Upper lobe of left lung (tissue), 6 donors: ENCODE measurements around the gene ANKRD61. TPM values are rescaled to one million over a fixed set of nuclear protein-coding genes. Genes with fewer than 3 reads are reported as not detected.

Experiments
- ATAC-seq, 2 donors: fragments of 200-7000 bp; cut with Tn5 transposase; one replicate each; pipeline ENCODE4 v1.9.1; 2022; ENCODE audit warnings: mild to moderate bottlenecking in 2 of 2, moderate library complexity in 2 of 2; ENCODE audit not compliant: low FRiP score in 2 of 2
- DNase-seq, 2 donors: peaks; one replicate each; pipeline ENCODE4 v3.0.0-alpha.2; 2019 to 2020
- H3K27ac ChIP-seq, 4 donors: fragments of 200-600 bp; sonication (generic); one replicate each; pipeline ENCODE4 v1.5.1; 2016 to 2019
- H3K27me3 ChIP-seq, 4 donors: fragments of 200-600 bp; sonication (generic); one replicate each; pipeline ENCODE4 v1.5.1; 2017 to 2019
- H3K36me3 ChIP-seq, 4 donors: fragments of 200-600 bp; sonication (generic); one replicate each; pipeline ENCODE4 v1.5.1; 2016 to 2019
- H3K4me1 ChIP-seq, 4 donors: fragments of 200-600 bp; sonication (generic); one replicate each; pipeline ENCODE4 v1.5.1; 2018 to 2019
- H3K4me3 ChIP-seq, 4 donors: fragments of 200-600 bp; sonication (generic); one replicate each; pipeline ENCODE4 v1.5.1; 2017 to 2019; ENCODE audit warnings: mild to moderate bottlenecking in 2 of 4, moderate library complexity in 1 of 4
- H3K9me3 ChIP-seq, 4 donors: fragments of 200-600 bp; sonication (generic); one replicate each; pipeline ENCODE4 v1.5.1; 2018 to 2019
- EP300 ChIP-seq, 4 donors: sonication (generic); formaldehyde crosslinking; IDR thresholded peaks; one replicate each; pipeline ENCODE4 v1.5.1; 2017; ENCODE audit warnings: antibody characterized with exemption in 4 of 4, control low read depth in 2 of 4
- POLR2A ChIP-seq, 4 donors: fragments of 450-650 bp; IDR thresholded peaks; one replicate each; pipeline ENCODE4 v1.5.1; 2016 to 2017; ENCODE audit warnings: antibody characterized with exemption in 4 of 4, mild to moderate bottlenecking in 2 of 4
- POLR2AphosphoS5 ChIP-seq, 2 donors: sonication (generic); formaldehyde crosslinking; IDR thresholded peaks; one replicate each; pipeline ENCODE4 v1.5.1; 2017; ENCODE audit warnings: antibody characterized with exemption in 2 of 2
- WGBS, 2 donors: methylation state at CpG; one replicate each; pipeline ENCODE4 v1.1.5; 2017 to 2018; 5-methylcytosine and 5-hydroxymethylcytosine counted together
- total RNA-seq, 6 donors: library from RNA; depleted of rRNA in 4 of 6; stranded (reverse); fragments of >200 nt in 4 of 6; gene quantifications; one replicate each; pipeline versions ENCODE4 v1.1.0 to v1.2.1, GENCODE V29; 2016 to 2021
- TF ChIP-seq, protein P1 (sequence below), 6 experiments: fragments of 450-650 bp in 4 of 6; fragments of 200-600 bp in 2 of 6; sonication (generic) in 2 of 6; IDR thresholded peaks; one replicate each; pipeline ENCODE4 v1.5.1; 2016 to 2019; ENCODE audit warnings: antibody characterized with exemption in 6 of 6
- donor health status: DM: no; HTN: no; CAD: no; lungs with moderate emphysema.
- donor health status: DM: no; HTN: yes; CAD: no; lungs with severe emphysema.

Gene ANKRD61
- total RNA-seq, 6 donors from 2014 or later, result 0.46 TPM; not detected in 5

DNA sequence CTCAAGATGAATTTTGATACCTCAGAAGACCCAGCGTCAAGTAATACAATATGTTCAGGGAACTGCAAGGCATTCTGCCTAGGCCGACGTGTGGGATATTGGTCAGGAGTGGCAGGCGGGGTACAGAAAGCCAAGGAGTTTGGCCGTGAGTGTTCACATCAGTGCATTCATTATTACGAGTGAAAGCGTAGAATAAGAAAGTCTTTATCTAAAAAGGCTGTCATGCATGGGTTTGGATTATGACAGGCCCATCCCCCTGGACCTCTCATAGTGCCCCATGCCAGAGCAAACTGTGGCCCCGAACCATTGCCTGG lies 14.6 kb upstream of the ANKRD61 start:
- peaks cover 18 to 65% (median 52%) of the 10 kb centered on the region in 4 donors for H3K36me3 ChIP-seq

DNA sequence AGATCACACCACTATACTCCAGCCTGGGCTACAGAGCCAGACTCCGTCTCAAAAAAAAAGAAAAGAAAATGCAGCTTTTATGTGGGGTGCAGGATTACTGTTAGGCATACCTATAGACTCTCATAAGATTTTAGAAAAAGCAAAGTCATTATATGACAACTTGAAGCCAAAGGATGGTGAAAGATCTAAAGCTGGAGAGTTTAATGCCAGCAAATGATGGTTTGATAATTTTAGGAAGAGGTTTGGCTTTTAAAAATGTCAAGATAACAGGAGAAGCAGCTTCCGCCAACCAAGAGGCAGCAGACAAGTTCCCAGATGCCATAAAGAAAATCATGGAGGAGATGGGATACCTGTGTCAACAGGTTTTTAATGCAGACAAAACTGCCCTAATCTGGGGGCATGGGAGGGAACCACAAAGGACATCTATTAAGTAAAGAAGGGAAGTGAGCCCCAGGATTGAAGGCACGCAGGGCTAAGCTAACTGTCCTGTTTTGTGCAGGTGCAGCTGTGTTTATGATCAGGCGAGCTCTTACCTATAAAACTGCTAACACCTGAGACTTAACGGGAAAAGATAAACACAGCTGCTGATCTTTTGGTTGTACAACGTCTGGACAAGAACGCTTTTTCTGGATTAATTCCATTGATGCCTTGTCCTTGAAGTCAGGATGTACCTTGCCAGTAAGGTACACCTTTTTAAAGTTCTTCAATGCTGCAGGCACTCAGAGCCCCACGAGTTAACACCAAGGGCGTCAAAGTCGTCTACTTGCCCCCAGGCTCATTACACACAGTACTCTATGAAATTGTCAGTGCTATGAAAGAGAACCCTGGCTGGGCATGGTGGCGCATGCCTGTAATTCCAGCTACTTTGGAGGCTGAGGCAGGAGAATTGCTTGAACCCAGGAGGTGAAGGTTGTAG lies 10.5 kb upstream of the ANKRD61 start:
- no peaks in the 10 kb centered on the region for H3K9me3 ChIP-seq
- peaks cover under 1 to 7% (median 4%) of the 10 kb centered on the region in 4 donors for H3K4me1 ChIP-seq
- ATAC-seq (no peak), DNase-seq (no peak)
- no peak overlapping the region for H3K27ac ChIP-seq
- TF ChIP-seq, protein P1, sequence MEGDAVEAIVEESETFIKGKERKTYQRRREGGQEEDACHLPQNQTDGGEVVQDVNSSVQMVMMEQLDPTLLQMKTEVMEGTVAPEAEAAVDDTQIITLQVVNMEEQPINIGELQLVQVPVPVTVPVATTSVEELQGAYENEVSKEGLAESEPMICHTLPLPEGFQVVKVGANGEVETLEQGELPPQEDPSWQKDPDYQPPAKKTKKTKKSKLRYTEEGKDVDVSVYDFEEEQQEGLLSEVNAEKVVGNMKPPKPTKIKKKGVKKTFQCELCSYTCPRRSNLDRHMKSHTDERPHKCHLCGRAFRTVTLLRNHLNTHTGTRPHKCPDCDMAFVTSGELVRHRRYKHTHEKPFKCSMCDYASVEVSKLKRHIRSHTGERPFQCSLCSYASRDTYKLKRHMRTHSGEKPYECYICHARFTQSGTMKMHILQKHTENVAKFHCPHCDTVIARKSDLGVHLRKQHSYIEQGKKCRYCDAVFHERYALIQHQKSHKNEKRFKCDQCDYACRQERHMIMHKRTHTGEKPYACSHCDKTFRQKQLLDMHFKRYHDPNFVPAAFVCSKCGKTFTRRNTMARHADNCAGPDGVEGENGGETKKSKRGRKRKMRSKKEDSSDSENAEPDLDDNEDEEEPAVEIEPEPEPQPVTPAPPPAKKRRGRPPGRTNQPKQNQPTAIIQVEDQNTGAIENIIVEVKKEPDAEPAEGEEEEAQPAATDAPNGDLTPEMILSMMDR (IDR thresholded peaks at IDR 0.05), result no peak
- no peak for TF ChIP-seq POLR2A (IDR thresholded peaks at IDR 0.05)
- TF ChIP-seq POLR2AphosphoS5 (IDR thresholded peaks at IDR 0.05), result no peak
- no peak for TF ChIP-seq EP300 (IDR thresholded peaks at IDR 0.05)
- H3K36me3 ChIP-seq, result peaks cover 43 to 100% (median 85%) of the 10 kb centered on the region in 4 donors
- H3K4me3 ChIP-seq, result no peak overlapping the region
- no peaks in the 10 kb centered on the region for H3K27me3 ChIP-seq
- 85 to 90% methylated on average over 11 of the region's 11 CpGs for WGBS, 2 donors

More for the DNA sequence above, 14.6 kb upstream of the ANKRD61 start:
- DNase-seq (no peak), ATAC-seq (no peak)
- WGBS, 2 donors, result 93 to 94% methylated on average over 8 of the region's 8 CpGs
- TF ChIP-seq POLR2A (IDR thresholded peaks at IDR 0.05) (no peak), POLR2AphosphoS5 (IDR thresholded peaks at IDR 0.05) (no peak), EP300 (IDR thresholded peaks at IDR 0.05) (no peak)
- TF ChIP-seq, protein P1 (IDR thresholded peaks at IDR 0.05), result no peak
- H3K4me3 ChIP-seq, result no peak overlapping the region
- H3K27me3 ChIP-seq, result no peaks in the 10 kb centered on the region
- H3K27ac ChIP-seq, result peak overlapping the region in 1 of 4 donors; percentile 3
- peaks cover 5 to 20% (median 18%) of the 10 kb centered on the region in 4 donors for H3K4me1 ChIP-seq
- H3K9me3 ChIP-seq, result no peaks in the 10 kb centered on the region

DNA sequence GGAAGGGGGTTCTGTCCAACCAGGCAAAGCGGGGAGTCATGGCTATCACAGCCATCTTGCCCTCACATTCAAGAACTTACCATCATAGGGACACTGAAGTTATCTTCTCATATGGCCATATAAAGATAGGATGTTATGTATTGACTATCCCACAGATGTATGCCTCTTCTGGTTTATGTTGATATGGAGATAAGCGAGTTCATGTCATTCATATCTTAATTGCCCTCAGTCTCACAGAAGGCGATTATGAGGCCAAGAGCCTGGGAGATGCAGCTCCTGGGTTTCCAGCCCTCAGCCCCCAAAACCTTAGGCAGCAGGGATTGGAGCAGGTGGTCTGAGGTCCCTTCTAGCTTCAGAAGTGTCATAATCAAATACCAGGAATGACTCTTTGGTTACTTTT lies 8.5 kb upstream of the ANKRD61 start:
- WGBS, 2 donors, result 93 to 100% methylated on average over 3 of the region's 3 CpGs
- DNase-seq (no peak), ATAC-seq (no peak)
- peaks cover 7 to 18% (median 15%) of the 10 kb centered on the region in 4 donors for H3K4me1 ChIP-seq
- H3K27ac ChIP-seq, result no peak overlapping the region
- TF ChIP-seq POLR2A (IDR thresholded peaks at IDR 0.05) (no peak), POLR2AphosphoS5 (IDR thresholded peaks at IDR 0.05) (no peak), EP300 (IDR thresholded peaks at IDR 0.05) (no peak)
- TF ChIP-seq, protein P1 (IDR thresholded peaks at IDR 0.05), result no peak
- H3K4me3 ChIP-seq, result no peak overlapping the region
- H3K36me3 ChIP-seq, result peaks cover 42 to 98% (median 84%) of the 10 kb centered on the region in 4 donors
- no peaks in the 10 kb centered on the region for H3K27me3 ChIP-seq
- H3K9me3 ChIP-seq, result no peaks in the 10 kb centered on the region

DNA sequence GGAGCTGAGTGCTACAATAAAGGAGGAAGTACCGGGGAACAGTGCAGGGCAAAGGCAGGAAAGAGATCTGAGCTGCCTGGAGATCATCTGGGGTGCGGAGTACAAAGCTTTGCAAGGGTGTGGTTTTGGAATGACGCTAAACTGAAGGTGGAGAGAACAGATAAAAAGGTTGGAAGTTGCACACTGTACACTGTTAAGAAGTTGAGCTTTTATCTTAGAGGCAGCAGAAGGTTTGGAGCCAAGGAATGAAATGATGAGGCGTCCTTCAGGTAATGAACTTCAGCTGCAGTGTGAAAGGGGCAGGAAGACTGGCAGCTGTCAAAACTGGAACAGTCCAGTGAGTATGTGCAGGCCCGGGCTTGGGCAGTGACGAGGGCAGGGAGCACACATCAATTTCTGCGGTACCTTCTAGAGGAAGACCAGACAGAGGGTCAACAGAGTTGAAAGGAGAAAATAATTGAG lies 7.2 kb upstream of the ANKRD61 start:
- no peak overlapping the region for H3K27ac ChIP-seq
- H3K27me3 ChIP-seq, result no peaks in the 10 kb centered on the region
- no peak for DNase-seq
- TF ChIP-seq POLR2A (IDR thresholded peaks at IDR 0.05), result no peak
- TF ChIP-seq, protein P1 (IDR thresholded peaks at IDR 0.05), result no peak
- TF ChIP-seq EP300 (IDR thresholded peaks at IDR 0.05), result no peak
- no peak for TF ChIP-seq POLR2AphosphoS5 (IDR thresholded peaks at IDR 0.05)
- 74 to 87% methylated on average over 7 of the region's 7 CpGs for WGBS, 2 donors
- no peaks in the 10 kb centered on the region for H3K9me3 ChIP-seq
- H3K4me1 ChIP-seq, result peaks cover 7 to 18% (median 15%) of the 10 kb centered on the region in 4 donors
- H3K4me3 ChIP-seq, result no peak overlapping the region
- H3K36me3 ChIP-seq, result peaks cover 35 to 97% (median 80%) of the 10 kb centered on the region in 4 donors
- no peak for ATAC-seq
